ENCODE data around the gene IFITM2. TPM values are rescaled to one million over a fixed set of nuclear protein-coding genes. Genes with fewer than 3 reads are reported as not detected.
A peak's percentile ranks its signal among the peaks of the same experiment; 100 is the strongest.
"Not testable (repeated sequence)": the region's sequence is repeated elsewhere in the genome, so short reads cannot be mapped to it uniquely, and the experiment has no call there.

Gene IFITM2
- total RNA-seq, 2 donors from 2014 or later, result 647 to 724 TPM

GRCh38 chr11:299081-299891 is 8.3 kb upstream of the IFITM2 start, which contains the start of gene IFITM5:
Gene IFITM5, minus strand, starts transcription at chr11:299526. Its CDS starts 36 bp downstream, at chr11:299490.
- DNase-seq (ENCODE audit: low spot score), result peak; percentile 75
- intact Hi-C loops (cut with DNase I), result loop anchor here in 1 of 2 donors (5.0 kb wide), 1 partner anchor 203 kb away; no protein-coding TSS in a partner anchor

GRCh38 chr11:299951-300735 is 7.5 kb upstream of the IFITM2 start:
- intact Hi-C loops (cut with DNase I), result loop anchor here in 1 of 2 donors (5.0 kb wide), 1 partner anchor 202 kb away; no protein-coding TSS in a partner anchor
- DNase-seq (ENCODE audit: low spot score), result peak; percentile 78

- DNase-seq (ENCODE audit: low spot score), result no peak
- intact Hi-C loops (cut with DNase I), result no loop called here
Observed at GRCh38 chr11:303363-303762, 4.3 kb upstream of the IFITM2 start.

GRCh38 chr11:304061-304506 is 3.5 kb upstream of the IFITM2 start:
- DNase-seq (ENCODE audit: low spot score), result no peak
- intact Hi-C loops (cut with DNase I), result no loop called here

- peak; percentile 86 for DNase-seq (ENCODE audit: low spot score)
- intact Hi-C loops (cut with DNase I), result loop anchor here (5.0 kb wide), 1 partner anchor 52 kb away; no protein-coding TSS in a partner anchor
Observed at GRCh38 chr11:304915-305843, 2.4 kb upstream of the IFITM2 start.

GRCh38 chr11:305844-306211 is 1.8 kb upstream of the IFITM2 start:
- no peak for DNase-seq (ENCODE audit: low spot score)
- intact Hi-C loops (cut with DNase I), result loop anchor here (5.0 kb wide), 1 partner anchor 51 kb away; no protein-coding TSS in a partner anchor

- intact Hi-C loops (cut with DNase I), result loop anchor here (5.0 kb wide), 1 partner anchor 50 kb away; no protein-coding TSS in a partner anchor
- DNase-seq (ENCODE audit: low spot score), result no peak
Observed at GRCh38 chr11:306645-307371, 808 bp upstream of the IFITM2 start.

GRCh38 chr11:308740-309665 is 1.4 kb downstream of the IFITM2 start:
- intact Hi-C loops (cut with DNase I), result loop anchor here (5.0 kb wide), 1 partner anchor 48 kb away; no protein-coding TSS in a partner anchor

GRCh38 chr11:309979-310572 is 2.5 kb downstream of the IFITM2 start:
- DNase-seq (ENCODE audit: low spot score), result peak; percentile 79

More at GRCh38 chr11:308740-309665, 1.4 kb downstream of the IFITM2 start:
- DNase-seq (ENCODE audit: low spot score), result peak; percentile 75

GRCh38 chr11:311013-311748 is 3.6 kb downstream of the IFITM2 start:
- DNase-seq (ENCODE audit: low spot score), result peak; percentile 82
- intact Hi-C loops (cut with DNase I), result not testable (repeated sequence)

More at GRCh38 chr11:309979-310572, 2.5 kb downstream of the IFITM2 start:
- intact Hi-C loops (cut with DNase I), result loop anchor here (5.0 kb wide), 1 partner anchor 47 kb away; no protein-coding TSS in a partner anchor

- intact Hi-C loops (cut with DNase I), result no loop called here
- DNase-seq (ENCODE audit: low spot score), result no peak
Observed at GRCh38 chr11:312092-312816, 4.6 kb downstream of the IFITM2 start.

GRCh38 chr11:313304-313786 is 5.7 kb downstream of the IFITM2 start:
- intact Hi-C loops (cut with DNase I), result no loop called here
- peak; percentile 80 for DNase-seq (ENCODE audit: low spot score)

- DNase-seq (ENCODE audit: low spot score), result peak; percentile 80
- intact Hi-C loops (cut with DNase I), result no loop called here
Observed at GRCh38 chr11:313787-314553, 6.4 kb downstream of the IFITM2 start, which contains the start of gene IFITM1. Gene IFITM1, plus strand, starts transcription at chr11:314040. Its CDS starts 131 bp downstream, at chr11:314171.

- intact Hi-C loops (cut with DNase I); DNase-seq (ENCODE audit: low spot score): not testable (repeated sequence)
Observed at GRCh38 chr11:314554-314875, 6.9 kb downstream of the IFITM2 start.
